WERI-Rb-1 (cell line): Measurements from ENCODE around the gene SYNCRIP.

ENCODE experiments used
- DNase-seq: peaks from one replicate; pipeline ENCODE4 v3.0.0-alpha.2; 2020
- H3K27ac ChIP-seq: fragments of 250-450 bp; sonication (Bioruptor Pico); 2 replicates; pipeline ENCODE4 v1.5.1; 2020; ENCODE audit warnings: mild to moderate bottlenecking, moderate library complexity
- H3K27me3 ChIP-seq: fragments of 250-450 bp; sonication (Bioruptor Pico); 2 replicates; pipeline ENCODE4 v1.5.1; 2021; ENCODE audit warnings: mild to moderate bottlenecking, low read depth, moderate library complexity; ENCODE audit not compliant: insufficient read depth, severe bottlenecking
- H3K36me3 ChIP-seq: fragments of 250-450 bp; sonication (Bioruptor Pico); 2 replicates; pipeline ENCODE4 v1.5.1; 2020; ENCODE audit warnings: mild to moderate bottlenecking, moderate library complexity
- H3K4me3 ChIP-seq: 2 replicates; pipeline ENCODE4 v1.5.1; 2011; ENCODE audit warnings: low read depth, mild to moderate bottlenecking, control low read depth, low read length
- H3K9me3 ChIP-seq: fragments of 250-450 bp; sonication (Bioruptor Pico); 2 replicates; pipeline ENCODE4 v1.5.1; 2021; ENCODE audit warnings: mild to moderate bottlenecking, moderate library complexity; ENCODE audit not compliant: severe bottlenecking
- TF ChIP-seq, protein P1 (sequence below): IDR thresholded peaks from 2 replicates; pipeline ENCODE4 v1.5.1; 2011; ENCODE audit warnings: low read depth, mild to moderate bottlenecking, control low read depth, inconsistent platforms, low read length

SYNCRIP gene

DNA sequence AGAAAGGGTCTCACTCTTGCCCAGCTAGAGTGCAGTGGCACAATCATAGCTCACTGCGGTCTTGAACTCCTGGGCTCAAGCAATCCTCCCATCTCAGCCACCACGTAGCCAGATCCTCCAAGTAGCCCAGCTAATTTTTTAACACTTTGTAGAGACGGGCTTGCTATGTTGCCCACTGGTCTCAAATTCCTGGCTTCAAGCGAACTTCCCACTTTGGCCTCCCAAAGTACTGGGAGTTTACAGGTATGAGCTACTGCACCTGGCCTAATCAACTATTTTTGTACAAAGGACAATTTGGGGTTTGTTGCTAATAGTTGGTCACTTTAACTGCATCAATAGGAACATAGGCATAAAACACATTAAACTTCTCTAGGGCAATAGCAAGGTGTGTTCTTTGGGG, 29.9 kb upstream of the SYNCRIP start:
- H3K4me3 ChIP-seq, result no peak overlapping the region
- TF ChIP-seq, protein P1, sequence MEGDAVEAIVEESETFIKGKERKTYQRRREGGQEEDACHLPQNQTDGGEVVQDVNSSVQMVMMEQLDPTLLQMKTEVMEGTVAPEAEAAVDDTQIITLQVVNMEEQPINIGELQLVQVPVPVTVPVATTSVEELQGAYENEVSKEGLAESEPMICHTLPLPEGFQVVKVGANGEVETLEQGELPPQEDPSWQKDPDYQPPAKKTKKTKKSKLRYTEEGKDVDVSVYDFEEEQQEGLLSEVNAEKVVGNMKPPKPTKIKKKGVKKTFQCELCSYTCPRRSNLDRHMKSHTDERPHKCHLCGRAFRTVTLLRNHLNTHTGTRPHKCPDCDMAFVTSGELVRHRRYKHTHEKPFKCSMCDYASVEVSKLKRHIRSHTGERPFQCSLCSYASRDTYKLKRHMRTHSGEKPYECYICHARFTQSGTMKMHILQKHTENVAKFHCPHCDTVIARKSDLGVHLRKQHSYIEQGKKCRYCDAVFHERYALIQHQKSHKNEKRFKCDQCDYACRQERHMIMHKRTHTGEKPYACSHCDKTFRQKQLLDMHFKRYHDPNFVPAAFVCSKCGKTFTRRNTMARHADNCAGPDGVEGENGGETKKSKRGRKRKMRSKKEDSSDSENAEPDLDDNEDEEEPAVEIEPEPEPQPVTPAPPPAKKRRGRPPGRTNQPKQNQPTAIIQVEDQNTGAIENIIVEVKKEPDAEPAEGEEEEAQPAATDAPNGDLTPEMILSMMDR, result no peak
- H3K36me3 ChIP-seq, result peaks cover 35% of the 10 kb centered on the region
- no peak overlapping the region for H3K27ac ChIP-seq
- H3K27me3 ChIP-seq, result no peaks in the 10 kb centered on the region
- H3K9me3 ChIP-seq, result no peaks in the 10 kb centered on the region
- no peak for DNase-seq

GRCh38 chr6:85672050-85672449, 29.4 kb upstream of the SYNCRIP start:
- no peak overlapping the region for H3K27ac ChIP-seq
- H3K36me3 ChIP-seq, result peaks cover 33% of the 10 kb centered on the region
- H3K4me3 ChIP-seq, result no peak overlapping the region
- no peak for DNase-seq
- H3K27me3 ChIP-seq, result no peaks in the 10 kb centered on the region
- TF ChIP-seq, protein P1, result no peak
- no peaks in the 10 kb centered on the region for H3K9me3 ChIP-seq

GRCh38 chr6:85670573-85670972, 27.9 kb upstream of the SYNCRIP start:
- Histone ChIP-seq H3K9me3 (no peaks in the 10 kb centered on the region), H3K36me3 (peaks cover 18% of the 10 kb centered on the region), H3K27ac (no peak overlapping the region), H3K27me3 (no peaks in the 10 kb centered on the region), H3K4me3 (no peak overlapping the region)
- DNase-seq, result no peak
- TF ChIP-seq, protein P1, result no peak

- TF ChIP-seq, protein P1, result no peak
- no peaks in the 10 kb centered on the region for H3K27me3 ChIP-seq
- H3K4me3 ChIP-seq, result no peak overlapping the region
- no peaks in the 10 kb centered on the region for H3K9me3 ChIP-seq
- peak; percentile 47 for DNase-seq
- H3K27ac ChIP-seq, result peak overlapping the region; percentile 20; the same call in 1 of the 2 replicates
- peaks cover 10% of the 10 kb centered on the region for H3K36me3 ChIP-seq
These were observed 27.1 kb upstream of the SYNCRIP start for GRCh38 chr6:85669735-85670194.

GRCh38 chr6:85662251-85662650, 19.6 kb upstream of the SYNCRIP start:
- no peaks in the 10 kb centered on the region for H3K36me3 ChIP-seq
- no peaks in the 10 kb centered on the region for H3K27me3 ChIP-seq
- no peak for DNase-seq
- no peak overlapping the region for H3K4me3 ChIP-seq
- no peak overlapping the region for H3K27ac ChIP-seq
- no peaks in the 10 kb centered on the region for H3K9me3 ChIP-seq
- TF ChIP-seq, protein P1, result no peak

DNA sequence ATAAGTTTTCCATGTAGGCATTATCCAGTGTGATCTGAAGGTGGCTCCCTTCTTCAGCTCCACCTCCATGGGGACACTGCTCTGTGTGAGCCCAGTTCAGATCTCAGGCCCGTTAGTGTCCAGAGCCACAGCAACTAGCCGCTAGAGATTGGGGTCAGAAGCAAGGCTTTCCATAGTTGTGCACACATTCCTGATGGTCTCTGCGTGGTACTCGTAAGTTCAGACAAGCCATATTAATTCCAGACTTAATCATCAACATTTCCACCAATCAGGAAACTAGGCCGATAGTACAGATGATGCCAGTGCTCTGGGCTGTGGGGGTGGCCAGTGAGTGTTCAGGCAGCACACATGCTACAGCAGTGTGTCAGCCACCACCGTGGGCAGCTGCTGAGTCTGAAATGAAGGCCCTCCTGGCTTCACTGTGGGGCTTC, 17.5 kb upstream of the SYNCRIP start:
- Histone ChIP-seq H3K27ac (no peak overlapping the region), H3K36me3 (no peaks in the 10 kb centered on the region), H3K27me3 (no peaks in the 10 kb centered on the region), H3K9me3 (no peaks in the 10 kb centered on the region), H3K4me3 (no peak overlapping the region)
- peak; percentile 10 for DNase-seq
- TF ChIP-seq, protein P1, result 0 out of 2 replicates have a peak, but pooled peaks have one; percentile 6
